ENCODE measurements around the gene LYPD1.
"Not testable (repeated sequence)": the region's sequence is repeated elsewhere in the genome, so short reads cannot be mapped to it uniquely, and the experiment has no call there.

The LYPD1 gene, protein sequence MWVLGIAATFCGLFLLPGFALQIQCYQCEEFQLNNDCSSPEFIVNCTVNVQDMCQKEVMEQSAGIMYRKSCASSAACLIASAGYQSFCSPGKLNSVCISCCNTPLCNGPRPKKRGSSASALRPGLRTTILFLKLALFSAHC

GRCh38 chr2:132669908-132670495 lies at the start of gene LYPD1:
TSS of gene LYPD1 (minus strand) at chr2:132670205. CDS start at chr2:132669932, 273 bp downstream.
- no peak for DNase-seq (ENCODE audit: low read depth in 3 of 3, low spot score in 1 of 3)

DNA sequence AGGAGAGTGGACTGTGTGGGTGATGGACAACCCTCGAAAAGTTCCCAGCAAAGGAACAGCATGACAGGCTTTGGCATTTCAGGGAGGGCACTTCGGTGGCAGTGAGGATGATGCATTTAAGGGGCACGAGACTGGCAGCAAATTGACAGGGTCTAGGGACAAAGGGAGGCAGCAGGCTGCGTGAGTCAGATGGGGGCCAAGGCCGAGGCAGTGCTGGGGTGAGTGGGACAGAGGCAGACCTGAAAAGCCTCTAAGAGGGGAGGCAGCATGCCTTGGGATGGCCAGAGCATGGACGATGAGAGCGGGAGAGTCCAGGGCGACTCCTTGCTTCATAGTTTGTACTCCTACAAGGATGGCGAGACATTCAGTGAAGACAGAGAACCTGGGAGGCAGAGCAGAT lies 49.5 kb upstream of the LYPD1 start:
- DNase-seq (ENCODE audit: low read depth in 3 of 3, low spot score in 1 of 3), result no peak

GRCh38 chr2:132716954-132717353 lies 46.9 kb upstream of the LYPD1 start:
- no peak for DNase-seq (ENCODE audit: low read depth in 3 of 3, low spot score in 1 of 3)

GRCh38 chr2:132715386-132716351 lies 45.7 kb upstream of the LYPD1 start:
- no peak for DNase-seq (ENCODE audit: low read depth in 3 of 3, low spot score in 1 of 3)

- no peak for DNase-seq (ENCODE audit: low read depth in 3 of 3, low spot score in 1 of 3)
These were observed 33.4 kb upstream of the LYPD1 start for GRCh38 chr2:132703396-132703795.

DNA sequence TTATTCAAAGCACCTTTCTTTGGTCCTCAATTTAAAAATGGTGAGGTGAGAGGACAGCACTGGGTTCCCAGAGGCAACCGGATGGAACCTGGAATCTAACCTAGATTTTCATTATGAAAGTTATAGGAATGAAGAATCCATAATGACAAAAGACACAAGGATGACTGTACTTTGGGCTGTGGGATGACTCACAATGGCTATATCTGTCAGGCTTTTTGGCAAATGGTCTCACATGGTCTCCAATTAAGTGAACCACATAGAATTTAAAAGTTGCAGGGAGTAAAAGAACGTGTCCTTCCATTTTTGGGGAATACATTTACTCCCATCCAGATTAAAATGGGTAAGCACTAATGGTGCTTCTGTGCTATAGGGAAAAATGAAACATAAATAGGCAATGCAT lies 31.8 kb upstream of the LYPD1 start:
- no peak for DNase-seq (ENCODE audit: low read depth in 3 of 3, low spot score in 1 of 3)

DNA sequence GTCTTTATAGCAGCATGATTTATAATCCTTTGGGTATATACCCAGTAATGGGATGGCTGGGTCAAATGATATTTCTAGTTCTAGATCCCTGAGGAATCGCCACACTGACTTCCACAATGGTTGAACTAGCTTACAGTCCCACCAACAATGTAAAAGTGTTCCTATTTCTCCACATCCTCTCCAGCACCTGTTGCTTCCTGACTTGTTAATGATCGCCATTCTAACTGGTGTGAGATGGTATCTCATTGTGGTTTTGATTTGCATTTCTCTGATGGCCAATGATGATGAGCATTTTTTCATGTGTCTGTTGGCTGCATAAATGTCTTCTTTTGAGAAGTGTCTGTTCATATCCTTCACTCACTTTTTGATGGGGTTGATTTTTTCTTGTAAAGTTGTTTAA lies 29.8 kb upstream of the LYPD1 start:
- not testable (repeated sequence) for DNase-seq (ENCODE audit: low read depth in 3 of 3, low spot score in 1 of 3)

- not testable (repeated sequence) for DNase-seq (ENCODE audit: low read depth in 3 of 3, low spot score in 1 of 3)
These were observed 28.3 kb upstream of the LYPD1 start for GRCh38 chr2:132698347-132698746.

DNA sequence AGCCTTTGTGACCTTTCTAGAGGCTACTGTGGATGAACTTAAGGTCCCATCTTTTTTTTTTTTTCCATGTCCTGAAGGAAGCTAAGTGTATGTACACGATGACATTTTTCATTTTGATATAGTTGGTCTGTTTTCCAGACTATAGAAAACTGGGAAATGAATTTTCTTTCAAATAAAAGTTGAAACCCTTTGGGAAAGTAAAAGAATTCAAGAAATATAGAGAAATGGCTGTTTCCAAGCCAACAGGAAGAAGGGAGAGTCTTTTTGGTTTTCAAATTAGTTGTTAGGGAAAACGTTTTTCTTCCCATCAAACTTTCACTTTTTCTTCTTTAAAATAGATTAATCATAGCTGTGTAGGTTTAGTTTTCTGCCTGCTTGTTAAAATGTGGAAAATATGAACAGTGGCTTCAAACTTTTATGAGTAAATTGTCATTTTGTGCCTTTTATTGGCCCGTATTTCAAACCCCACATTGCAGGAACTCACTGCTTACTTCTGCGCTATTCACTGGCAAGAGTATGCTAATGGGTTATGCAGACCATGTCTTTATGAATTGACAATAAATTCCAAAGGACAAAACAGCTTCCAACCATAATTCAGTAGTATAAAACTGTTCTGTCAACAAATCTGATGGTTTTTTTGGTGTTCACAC lies 27.7 kb upstream of the LYPD1 start:
- DNase-seq (ENCODE audit: low read depth in 3 of 3, low spot score in 1 of 3), result no peak

DNA sequence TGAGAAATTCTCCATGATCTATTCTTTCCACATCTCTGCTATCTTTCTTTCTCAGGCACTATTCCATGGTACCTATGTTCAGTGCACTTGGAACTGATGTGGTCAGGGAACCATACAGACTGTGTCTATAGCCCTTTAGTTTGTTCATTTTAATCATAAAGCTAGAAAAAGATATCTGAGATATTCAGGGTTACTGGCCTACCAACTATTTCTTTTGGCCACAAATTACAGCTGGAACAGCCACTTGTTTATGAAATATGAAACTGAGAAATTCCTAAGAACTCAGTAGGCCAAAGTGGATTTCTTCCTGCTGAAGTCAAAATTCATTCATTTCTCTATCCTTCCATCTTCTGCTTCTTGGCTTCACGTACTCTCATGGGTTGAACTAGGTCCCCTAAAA lies 22.8 kb upstream of the LYPD1 start:
- no peak for DNase-seq (ENCODE audit: low read depth in 3 of 3, low spot score in 1 of 3)

DNA sequence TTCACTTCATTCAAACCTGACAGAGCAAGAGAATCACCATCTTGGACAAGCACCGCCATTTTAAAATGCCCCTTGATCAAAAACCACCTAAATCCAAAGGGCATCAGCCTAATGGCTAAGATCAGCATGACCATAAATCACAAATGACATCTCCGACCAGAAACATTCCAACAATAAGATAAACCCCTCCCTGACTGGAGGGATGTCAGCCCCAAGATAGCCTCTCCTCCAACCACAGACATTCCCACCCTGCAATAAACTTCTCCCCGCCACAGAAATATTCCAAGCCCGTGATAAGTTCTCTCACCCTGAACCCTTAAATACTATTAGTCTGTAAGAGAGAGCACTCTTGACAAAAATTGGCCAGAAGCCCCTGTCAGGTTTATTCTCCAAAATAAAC lies 21.6 kb upstream of the LYPD1 start:
- DNase-seq (ENCODE audit: low read depth in 3 of 3, low spot score in 1 of 3), result no peak

- DNase-seq (ENCODE audit: low read depth in 3 of 3, low spot score in 1 of 3), result no peak
These were observed 20.8 kb upstream of the LYPD1 start for GRCh38 chr2:132690664-132691303.

DNA sequence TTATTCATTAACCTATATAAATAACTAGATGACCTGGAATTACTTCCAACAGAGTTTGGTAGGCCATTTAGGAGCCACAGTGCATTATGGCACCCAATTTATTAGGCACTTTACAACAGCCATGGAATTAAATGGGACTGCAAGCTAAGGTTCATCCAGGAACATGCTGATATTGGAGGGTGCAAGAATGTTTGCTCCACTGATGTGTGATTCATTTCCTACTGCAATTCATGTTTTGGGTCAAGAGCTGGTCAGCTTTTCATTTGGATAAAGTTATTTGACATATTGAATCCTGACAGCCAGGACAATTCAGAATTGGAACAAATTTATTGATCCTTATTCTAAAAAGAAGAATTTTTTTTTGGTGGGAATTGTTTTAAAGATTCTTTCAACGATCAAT lies 11.8 kb upstream of the LYPD1 start:
- DNase-seq (ENCODE audit: low read depth in 3 of 3, low spot score in 1 of 3), result no peak

- no peak for DNase-seq (ENCODE audit: low read depth in 3 of 3, low spot score in 1 of 3)
These were observed 10.5 kb upstream of the LYPD1 start for GRCh38 chr2:132680544-132680943.

DNA sequence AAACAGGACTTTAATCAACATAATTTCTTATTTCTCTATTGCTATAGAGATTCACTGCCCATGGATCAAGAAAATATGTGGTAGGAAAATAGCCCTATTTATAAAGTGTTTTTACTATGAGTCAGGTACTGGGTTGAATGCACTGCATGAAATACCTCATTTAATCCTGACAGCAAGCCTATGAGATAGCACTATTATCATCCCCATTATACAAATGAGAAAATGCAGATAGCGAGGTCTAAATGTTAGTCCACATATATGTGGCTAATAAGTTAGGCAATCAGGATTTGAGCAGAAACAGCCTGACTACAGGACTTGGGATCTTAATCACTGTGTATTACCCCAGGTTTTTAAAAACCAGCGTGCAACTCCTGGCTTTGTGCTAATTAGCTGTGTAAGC lies 8.5 kb upstream of the LYPD1 start:
- no peak for DNase-seq (ENCODE audit: low read depth in 3 of 3, low spot score in 1 of 3)

- DNase-seq (ENCODE audit: low read depth in 3 of 3, low spot score in 1 of 3), result no peak
These were observed 7.7 kb upstream of the LYPD1 start for GRCh38 chr2:132677661-132678060.

GRCh38 chr2:132676999-132677398 lies 7.0 kb upstream of the LYPD1 start:
- DNase-seq (ENCODE audit: low read depth in 3 of 3, low spot score in 1 of 3), result no peak

DNA sequence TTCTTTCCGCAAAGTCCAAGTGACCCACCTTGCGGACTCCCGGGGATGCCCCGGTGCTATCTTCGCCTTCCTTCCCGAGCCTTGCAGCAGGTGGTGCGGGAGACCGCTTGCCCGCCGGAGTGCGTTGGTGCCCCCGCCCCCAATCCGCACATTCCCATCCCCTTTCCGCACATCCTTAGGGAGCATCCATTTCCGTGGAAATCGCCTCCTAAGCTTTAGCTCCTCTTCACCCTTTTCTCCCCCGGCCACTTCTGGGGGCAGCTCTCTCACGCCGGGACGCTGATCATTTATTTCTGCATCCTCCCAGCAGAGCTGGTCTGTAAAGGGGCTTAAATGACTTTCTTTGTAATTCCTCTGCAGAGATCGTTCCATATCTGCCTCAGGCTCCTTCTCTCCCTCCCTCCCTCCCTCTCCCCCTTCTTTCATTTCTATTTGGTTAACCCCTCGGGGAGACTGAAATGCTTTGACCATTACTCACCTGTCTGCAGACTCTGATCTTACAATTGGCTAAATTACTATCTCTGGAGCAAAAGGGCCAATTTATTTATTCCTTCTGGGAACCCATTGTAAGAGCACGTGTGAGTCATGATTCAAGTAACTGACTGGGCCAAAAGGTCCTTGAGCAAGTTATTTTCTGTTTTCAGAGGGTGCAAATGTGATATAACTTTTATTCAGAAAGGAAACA lies 1.3 kb upstream of the LYPD1 start:
- no peak for DNase-seq (ENCODE audit: low read depth in 3 of 3, low spot score in 1 of 3)

GRCh38 chr2:132670496-132671150 lies 618 bp upstream of the LYPD1 start:
- no peak for DNase-seq (ENCODE audit: low read depth in 3 of 3, low spot score in 1 of 3)

Measured in stimulated activated CD4-positive, alpha-beta T cell treated with anti-CD3 and anti-CD28 coated beads, TNF-alpha, amount 100 ng/mL, for 1 hour (primary cell).